HG02623 (cell line): ENCODE data around the gene ACAT1.
"Not testable (repeated sequence)": the region's sequence is repeated elsewhere in the genome, so short reads cannot be mapped to it uniquely, and the experiment has no call there.

Source experiments
- ATAC-seq: cut with Tn5 transposase; IDR thresholded peaks from one replicate; pipeline ENCODE4 v1.9.1; 2021; ENCODE audit warnings: moderate library complexity; ENCODE audit not compliant: unreplicated experiment

Gene ACAT1

DNA sequence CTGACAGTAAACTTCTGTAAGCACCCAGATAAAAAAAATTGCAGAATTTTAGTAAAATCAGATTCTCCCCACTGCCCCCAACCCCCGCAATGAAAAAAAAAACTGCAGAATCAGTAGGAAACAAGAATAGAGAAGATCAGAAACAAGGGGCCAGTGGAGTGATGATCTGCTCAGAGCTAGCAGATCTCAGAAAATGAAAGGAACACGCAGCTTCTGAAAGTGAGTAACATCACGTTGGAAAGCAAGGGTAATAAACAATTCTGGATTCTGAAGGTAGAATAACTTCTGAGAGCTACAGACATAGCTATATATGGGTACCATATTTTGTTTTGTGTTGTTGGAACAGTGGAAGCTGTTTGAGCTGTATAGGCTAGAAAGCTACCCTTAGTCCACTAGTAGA is 23.2 kb downstream of the ACAT1 start:
- no peak for ATAC-seq

DNA sequence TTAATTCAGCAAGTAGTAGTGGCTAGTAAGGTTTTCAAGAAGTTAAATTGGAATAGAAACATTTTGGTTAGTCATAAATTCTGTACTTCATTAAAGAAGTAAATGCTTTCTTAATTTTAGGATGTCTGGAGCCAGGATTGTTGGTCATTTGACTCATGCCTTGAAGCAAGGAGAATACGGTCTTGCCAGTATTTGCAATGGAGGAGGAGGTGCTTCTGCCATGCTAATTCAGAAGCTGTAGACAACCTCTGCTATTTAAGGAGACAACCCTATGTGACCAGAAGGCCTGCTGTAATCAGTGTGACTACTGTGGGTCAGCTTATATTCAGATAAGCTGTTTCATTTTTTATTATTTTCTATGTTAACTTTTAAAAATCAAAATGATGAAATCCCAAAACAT is 25.8 kb downstream of the ACAT1 start:
- ATAC-seq = no peak

DNA sequence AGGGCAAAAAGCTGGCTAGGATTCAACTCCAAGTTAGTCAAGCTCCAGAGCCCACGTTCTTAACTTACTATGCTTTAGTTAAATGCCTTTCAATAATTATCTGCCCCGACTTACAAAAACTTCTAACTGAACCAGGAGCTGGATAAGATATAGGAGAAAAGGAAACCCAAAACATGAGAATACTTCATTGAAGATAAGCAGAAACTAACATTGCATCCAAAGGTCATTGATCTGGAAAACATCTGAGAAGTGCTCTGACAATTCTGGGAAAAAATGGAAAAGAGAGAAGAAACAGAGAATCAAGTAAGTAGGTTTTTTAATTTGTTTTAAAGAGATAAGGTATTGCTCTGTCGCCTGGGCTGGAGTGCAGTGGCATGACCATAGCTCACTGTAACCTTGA is 27.2 kb downstream of the ACAT1 start:
- ATAC-seq = no peak

DNA sequence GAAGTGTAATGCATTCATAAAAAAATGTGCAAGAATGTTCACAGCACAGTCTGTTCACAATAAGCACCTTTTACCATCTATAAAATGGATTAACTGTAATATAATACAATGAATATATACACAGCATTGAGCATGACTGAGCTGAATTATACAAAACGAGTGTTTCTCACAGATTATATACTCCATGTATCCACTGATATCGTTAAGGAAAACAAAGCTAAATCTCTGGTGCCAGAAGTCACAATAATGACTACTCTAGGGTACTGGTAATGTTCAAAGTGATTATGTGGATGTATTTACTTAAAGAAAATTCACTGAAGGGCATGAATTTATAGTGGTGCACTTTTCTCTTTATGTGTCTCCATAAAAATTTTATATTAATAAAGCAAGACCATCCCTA is 33.2 kb downstream of the ACAT1 start:
- no peak for ATAC-seq

DNA sequence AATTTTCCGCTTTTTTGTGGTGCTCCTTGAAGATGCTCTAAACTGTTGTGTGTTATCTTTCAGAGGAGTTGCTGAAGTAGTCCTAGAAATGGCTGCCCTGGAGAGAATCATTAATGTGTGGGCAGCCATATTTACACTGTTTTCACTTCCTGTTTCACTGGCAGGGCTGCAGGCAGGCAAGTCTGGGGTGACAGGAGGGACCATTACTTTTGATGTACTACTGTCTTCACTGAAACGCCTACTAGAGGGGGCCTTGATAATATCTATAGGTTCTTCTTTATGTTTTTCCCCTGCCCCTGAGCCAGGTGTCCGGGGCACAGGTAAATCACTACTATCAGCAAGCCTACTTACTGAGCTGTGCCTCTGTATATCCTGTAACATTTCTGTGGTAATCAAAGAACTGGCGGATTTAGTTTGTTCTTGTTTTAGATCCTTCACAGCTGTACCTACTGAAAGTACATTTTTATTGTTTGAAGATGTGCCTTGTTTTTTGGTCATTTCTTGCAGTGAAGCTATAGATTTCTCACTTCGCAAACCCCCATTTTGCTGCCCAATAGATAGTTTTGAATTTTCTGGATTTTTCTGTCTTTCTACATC is 39.7 kb downstream of the ACAT1 start:
- ATAC-seq = peak; percentile 99

DNA sequence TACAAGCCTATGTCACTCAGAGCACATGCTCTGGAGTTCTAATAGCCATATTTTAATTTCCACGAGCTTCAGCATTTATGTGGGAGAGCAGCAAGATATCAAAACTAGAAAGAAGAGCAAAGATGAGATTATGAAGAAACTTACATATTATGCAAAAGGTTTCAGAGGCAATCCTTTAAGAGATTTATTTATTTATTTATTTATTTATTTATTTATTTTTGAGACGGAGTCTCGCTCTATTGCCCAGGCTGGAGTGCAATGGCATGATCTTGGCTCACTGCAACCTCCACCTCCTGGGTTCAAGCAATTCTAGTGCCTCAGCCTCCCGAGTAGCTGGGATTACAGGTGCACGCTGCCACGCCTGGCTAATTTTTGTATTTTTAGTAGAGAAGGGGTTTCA is 41.5 kb downstream of the ACAT1 start:
- ATAC-seq = not testable (repeated sequence)

DNA sequence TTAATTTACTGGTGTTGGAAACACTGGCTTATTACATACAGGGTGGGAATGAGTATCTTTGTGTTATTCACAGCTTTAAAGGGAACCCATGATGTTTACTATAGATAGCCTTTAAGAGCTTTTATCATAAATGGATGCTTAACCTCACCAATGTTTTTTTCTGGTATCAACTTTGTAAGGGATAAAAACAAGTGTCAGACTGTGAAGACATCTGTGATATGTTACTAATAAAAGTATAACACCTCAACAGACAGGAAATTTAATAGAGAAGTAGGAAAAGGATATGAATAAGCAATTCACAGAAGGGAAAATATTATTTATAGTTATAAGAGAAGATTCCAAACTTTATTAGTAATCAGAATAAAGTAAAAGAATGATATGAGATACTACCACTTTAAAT is 46.3 kb downstream of the ACAT1 start:
- no peak for ATAC-seq

DNA sequence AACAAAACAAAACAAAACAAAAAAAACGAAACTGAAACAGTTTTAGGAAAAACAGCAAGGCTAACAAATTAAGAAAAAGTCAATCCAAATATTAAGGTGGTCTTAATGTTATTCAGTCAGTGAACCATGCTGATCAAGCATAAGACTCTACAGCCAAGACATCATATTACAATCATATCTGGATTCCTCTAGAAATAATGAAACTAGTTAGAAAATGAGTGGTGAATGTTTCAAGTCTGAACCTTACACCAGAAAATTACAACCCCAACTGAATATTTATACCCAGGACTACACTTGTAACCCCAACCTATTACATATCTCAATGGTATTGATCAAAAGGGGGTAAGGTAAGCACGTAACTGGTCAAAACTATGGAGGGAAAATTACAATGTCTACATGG is 48.8 kb downstream of the ACAT1 start:
- no peak for ATAC-seq

DNA sequence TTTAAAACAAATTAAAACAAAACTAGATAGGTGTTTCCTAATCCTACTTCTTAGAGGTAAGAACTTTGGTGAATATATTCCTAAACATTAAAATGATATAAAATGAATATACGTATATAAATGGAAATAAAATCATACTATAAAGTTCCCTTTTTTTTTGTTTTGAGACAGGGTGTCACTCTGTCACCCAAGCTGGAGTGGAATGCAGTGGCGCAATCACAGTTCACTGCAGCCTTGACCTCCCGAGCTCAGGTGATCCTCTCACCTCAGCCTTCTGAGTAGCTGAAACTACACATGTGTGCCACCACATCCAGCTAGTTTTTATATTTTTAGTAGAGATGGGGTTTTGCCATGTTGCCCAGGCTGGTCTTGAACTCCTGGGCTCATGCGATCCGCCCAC is 56.2 kb downstream of the ACAT1 start:
- ATAC-seq = no peak

DNA sequence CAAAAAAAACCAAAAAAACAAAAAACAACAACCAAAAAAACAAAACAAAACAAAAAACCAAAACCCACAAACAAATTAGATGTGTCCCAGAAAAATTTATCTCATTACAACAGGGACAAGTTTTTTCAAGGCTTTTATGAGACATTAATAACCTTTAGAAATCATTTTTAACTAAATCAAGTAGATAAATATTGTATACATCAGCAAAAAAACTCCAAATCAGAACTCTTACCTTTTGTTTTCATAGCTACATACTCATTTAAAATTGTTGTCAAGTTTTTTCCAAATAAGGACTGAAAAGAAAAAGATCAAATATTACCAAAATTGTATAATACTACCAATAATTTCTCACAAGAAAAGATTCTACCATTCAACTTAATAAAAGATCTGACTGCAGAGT is 72.4 kb downstream of the ACAT1 start:
- ATAC-seq = no peak

DNA sequence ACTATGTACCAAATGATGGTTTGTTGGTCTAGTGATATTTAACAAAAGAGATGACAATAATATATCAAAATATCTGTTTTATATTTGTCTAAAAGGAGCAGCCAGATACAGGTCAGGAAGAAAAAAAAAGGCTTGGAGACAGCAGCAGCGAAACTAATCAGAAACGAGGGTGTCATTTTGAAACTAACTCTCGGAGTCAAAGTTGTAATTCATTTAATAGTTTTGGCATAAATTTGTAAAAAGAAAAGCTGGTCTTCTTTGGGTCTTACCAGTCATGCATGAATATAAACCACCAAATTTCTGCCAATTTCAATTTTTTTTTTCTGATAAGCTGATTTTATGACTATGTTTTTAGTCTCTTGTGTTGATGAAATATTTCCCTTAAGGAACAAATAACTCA is 75.5 kb downstream of the ACAT1 start:
- ATAC-seq = no peak
